Keratinocyte (primary cell): Measurements from ENCODE around the gene PLCD1. TPM values are rescaled to one million over a fixed set of nuclear protein-coding genes. Genes with fewer than 3 reads are reported as not detected.

Source experiments
- DNase-seq: peaks from one replicate; pipeline ENCODE4 v3.0.0-alpha.2; 2011; ENCODE audit warnings: low read depth, missing footprints, low spot score
- FAIRE-seq: peaks from 2 replicates; lab custom pipeline; 2011; peaks lifted over from hg19 to GRCh38; lab: Jason Lieb, UNC
- H2AFZ ChIP-seq: 2 replicates; pipeline ENCODE4 v1.6.0; 2012; ENCODE audit warnings: low read length, control low read depth, inconsistent platforms; ENCODE audit not compliant: control insufficient read depth
- H3K27ac ChIP-seq: 2 replicates; pipeline ENCODE4 v1.5.1; 2011; ENCODE audit warnings: low read length; ENCODE audit not compliant: control insufficient read depth, insufficient read depth
- H3K27me3 ChIP-seq: 3 replicates; pipeline ENCODE4 v1.6.0; 2011; ENCODE audit warnings: low read length; ENCODE audit not compliant: control insufficient read depth, insufficient read depth; ENCODE audit errors: extremely low read depth
- H3K36me3 ChIP-seq, 2 experiments: 2 replicates in 1 of 2; 3 replicates in 1 of 2; pipeline ENCODE4 v1.5.1; 2011; ENCODE audit warnings: low read length in 2 of 2, mild to moderate bottlenecking in 1 of 2; ENCODE audit not compliant: control insufficient read depth in 2 of 2, insufficient read depth in 2 of 2; ENCODE audit errors: extremely low read depth in 1 of 2
- H3K4me1 ChIP-seq: 3 replicates; pipeline ENCODE4 v1.5.1; 2011; ENCODE audit warnings: low read length; ENCODE audit not compliant: control insufficient read depth, insufficient read depth; ENCODE audit errors: extremely low read depth
- H3K4me2 ChIP-seq: 3 replicates; pipeline ENCODE4 v1.6.0; 2011; ENCODE audit warnings: low read depth, low read length; ENCODE audit not compliant: control insufficient read depth, insufficient read depth; ENCODE audit errors: extremely low read depth
- H3K4me3 ChIP-seq, 3 experiments: fragments of 200-600 bp in 1 of 3; sonication (generic) in 1 of 3; 2 replicates in 2 of 3; 3 replicates in 1 of 3; pipeline ENCODE4 v1.5.1; 2011 to 2016; ENCODE audit warnings: low read length in 3 of 3, mild to moderate bottlenecking in 3 of 3, control low read depth in 2 of 3, inconsistent platforms in 1 of 3, low read depth in 1 of 3, mixed read lengths in 1 of 3, mixed run types in 1 of 3, moderate library complexity in 1 of 3; ENCODE audit not compliant: control insufficient read depth in 2 of 3, insufficient read depth in 2 of 3; ENCODE audit errors: extremely low read depth in 1 of 3
- H3K79me2 ChIP-seq: 2 replicates; pipeline ENCODE4 v1.6.0; 2012; ENCODE audit warnings: low read length; ENCODE audit not compliant: control insufficient read depth, insufficient read depth
- H3K9ac ChIP-seq: 3 replicates; pipeline ENCODE4 v1.6.0; 2011; ENCODE audit warnings: low read length; ENCODE audit not compliant: control insufficient read depth, insufficient read depth; ENCODE audit errors: extremely low read depth
- H3K9me1 ChIP-seq: 3 replicates; pipeline ENCODE4 v1.6.0; 2011; ENCODE audit warnings: low read length; ENCODE audit not compliant: control insufficient read depth, insufficient read depth; ENCODE audit errors: extremely low read depth
- H3K9me3 ChIP-seq: 2 replicates; pipeline ENCODE4 v1.5.1; 2012; ENCODE audit warnings: low read depth, low read length; ENCODE audit not compliant: control insufficient read depth
- H4K20me1 ChIP-seq: 3 replicates; pipeline ENCODE4 v1.6.0; 2011; ENCODE audit warnings: low read length; ENCODE audit not compliant: control insufficient read depth, insufficient read depth; ENCODE audit errors: extremely low read depth
- CTCF ChIP-seq, 3 experiments: IDR thresholded peaks in 1 of 3; conservative IDR thresholded peaks in 1 of 3; optimal IDR thresholded peaks in 1 of 3; 2 replicates in 2 of 3; 3 replicates in 1 of 3; pipeline versions ENCODE3 to v1.5.1; 2011; ENCODE audit warnings: low read length in 3 of 3, mild to moderate bottlenecking in 3 of 3, moderate library complexity in 2 of 3, control low read depth in 1 of 3, inconsistent platforms in 1 of 3; ENCODE audit not compliant: insufficient read depth in 2 of 3; ENCODE audit errors: extremely low read depth in 1 of 3
- EZH2 ChIP-seq: IDR thresholded peaks from one replicate; pipeline ENCODE4 v1.6.1; 2012; ENCODE audit warnings: inconsistent platforms, mild to moderate bottlenecking, low read length, moderate library complexity
- dilution Hi-C: fragments of 300-500 bp; cut with MboI; formaldehyde crosslinking; loops from one replicate; pipeline ENCODE4 v1.7.0; 2020; ENCODE audit warnings: low sequenced_read_pairs; ENCODE audit not compliant: extremely low pct_ligation_motif_present
- polyA plus RNA-seq, 5 experiments: library from polyadenylated mRNA; depleted of rRNA in 3 of 5; stranded (reverse) in 3 of 5; stranded (forward) in 1 of 5; unstranded in 1 of 5; fragments of >200 nt; gene quantifications; 1 replicate in 1 of 5; 2 replicates in 3 of 5; 3 replicates in 1 of 5; pipeline versions ENCODE4 v1.2.1 to v1.2.3, GENCODE V29; 2011 to 2012; ENCODE audit warnings: missing spikeins in 2 of 5, low read depth in 1 of 5, low replicate concordance in 1 of 5

PLCD1 gene
- polyA plus RNA-seq, 1 donor (not counting 4 experiments of a cell fraction or from before 2014, with no cell fraction given) = 26.0 TPM

GRCh38 chr3:38008191-38008701 lies 21.2 kb downstream of the PLCD1 start:
- no peaks in the 10 kb centered on the region for H4K20me1 ChIP-seq
- H3K79me2 ChIP-seq = no peaks in the 10 kb centered on the region
- no peak for TF ChIP-seq CTCF (optimal IDR thresholded peaks at IDR 0.05 in 1 of 3, IDR thresholded peaks at IDR 0.05 in 1 of 3, conservative IDR thresholded peaks at IDR 0.05 in 1 of 3; ENCODE audit: extremely low read depth in 1 of 3, insufficient read depth in 2 of 3, low read length in 3 of 3)
- no peaks in the 10 kb centered on the region for H3K9me1 ChIP-seq
- H3K4me1 ChIP-seq = peaks cover 8% of the 10 kb centered on the region
- H3K4me2 ChIP-seq = no peak overlapping the region
- dilution Hi-C loops = no loop called here
- no peaks in the 10 kb centered on the region for H3K27me3 ChIP-seq
- no peak overlapping the region for H3K4me3 ChIP-seq
- no peak overlapping the region for H2AFZ ChIP-seq
- FAIRE-seq (no peak), DNase-seq (no peak)
- H3K9ac ChIP-seq = no peak overlapping the region
- peaks cover 0 to 24% of the 10 kb centered on the region in 2 experiments for H3K36me3 ChIP-seq
- no peaks in the 10 kb centered on the region for H3K9me3 ChIP-seq
- no peak overlapping the region for H3K27ac ChIP-seq

DNA sequence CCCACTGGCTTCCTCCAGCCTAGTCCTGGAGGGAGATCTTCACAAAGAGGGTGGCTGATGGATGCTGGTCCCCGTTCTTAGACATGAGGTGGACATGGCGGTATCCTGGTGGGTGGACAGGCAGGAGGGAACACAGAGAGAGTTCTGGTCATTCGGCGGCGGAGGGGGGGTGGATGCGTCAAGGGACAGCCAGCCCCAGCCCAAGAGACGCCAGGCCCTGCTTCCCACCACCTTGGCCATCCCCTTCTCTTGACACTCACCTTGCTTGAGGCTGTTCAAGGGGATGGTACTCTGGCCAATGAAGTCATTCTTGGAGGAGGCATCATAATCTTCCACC lies 21.7 kb downstream of the PLCD1 start:
- Histone ChIP-seq H3K9me1 (no peaks in the 10 kb centered on the region), H3K9me3 (no peaks in the 10 kb centered on the region), H3K9ac (no peak overlapping the region), H3K4me2 (no peak overlapping the region), H3K79me2 (no peaks in the 10 kb centered on the region), H3K4me3 (no peak overlapping the region), H4K20me1 (no peaks in the 10 kb centered on the region), H3K36me3 (peaks cover 0 to 24% of the 10 kb centered on the region in 2 experiments), H3K4me1 (peaks cover 8% of the 10 kb centered on the region), H3K27ac (no peak overlapping the region), H3K27me3 (no peaks in the 10 kb centered on the region), H2AFZ (no peak overlapping the region)
- no peak for TF ChIP-seq CTCF (optimal IDR thresholded peaks at IDR 0.05 in 1 of 3, IDR thresholded peaks at IDR 0.05 in 1 of 3, conservative IDR thresholded peaks at IDR 0.05 in 1 of 3; ENCODE audit: extremely low read depth in 1 of 3, insufficient read depth in 2 of 3, low read length in 3 of 3)
- TF ChIP-seq EZH2 = no peak
- no peak for DNase-seq
- FAIRE-seq = no peak
- dilution Hi-C loops = no loop called here
